HG03135 (cell line): Measurements from ENCODE around the gene RILPL2.
"Not testable (repeated sequence)": the region's sequence is repeated elsewhere in the genome, so short reads cannot be mapped to it uniquely, and the experiment has no call there.

ENCODE experiments used
- ATAC-seq: cut with Tn5 transposase; IDR thresholded peaks from one replicate; pipeline ENCODE4 v1.9.1; 2021; ENCODE audit warnings: mild to moderate bottlenecking, moderate library complexity; ENCODE audit not compliant: unreplicated experiment

The RILPL2 gene

GRCh38 chr12:123450636-123451035 lies 14.2 kb upstream of the RILPL2 start:
- no peak for ATAC-seq

- no peak for ATAC-seq
Observed at GRCh38 chr12:123449856-123450255, 13.4 kb upstream of the RILPL2 start.

GRCh38 chr12:123449249-123449733 lies 12.8 kb upstream of the RILPL2 start:
- ATAC-seq: no peak

- no peak for ATAC-seq
Observed at GRCh38 chr12:123446333-123446713, 9.8 kb upstream of the RILPL2 start.

- no peak for ATAC-seq
Observed at GRCh38 chr12:123445388-123446332, 9.2 kb upstream of the RILPL2 start.

GRCh38 chr12:123444092-123445026 lies 7.9 kb upstream of the RILPL2 start:
- no peak for ATAC-seq

GRCh38 chr12:123442774-123443173 lies 6.3 kb upstream of the RILPL2 start:
- ATAC-seq: no peak

GRCh38 chr12:123441523-123442164 lies 5.2 kb upstream of the RILPL2 start:
- ATAC-seq: peak; percentile 43

GRCh38 chr12:123435636-123436016 lies 858 bp downstream of the RILPL2 start:
- no peak for ATAC-seq

- no peak for ATAC-seq
Observed at GRCh38 chr12:123433615-123434014, 2.9 kb downstream of the RILPL2 start.

GRCh38 chr12:123431951-123432817 lies 4.3 kb downstream of the RILPL2 start:
- ATAC-seq: not testable (repeated sequence)

GRCh38 chr12:123429101-123429500 lies 7.4 kb downstream of the RILPL2 start:
- ATAC-seq: not testable (repeated sequence)

GRCh38 chr12:123428591-123428990 lies 7.9 kb downstream of the RILPL2 start:
- no peak for ATAC-seq

GRCh38 chr12:123427036-123427769 lies 9.3 kb downstream of the RILPL2 start:
- peak; percentile 88 for ATAC-seq

GRCh38 chr12:123421314-123421713 lies 15.2 kb downstream of the RILPL2 start:
- ATAC-seq: no peak

- ATAC-seq: no peak
Observed at GRCh38 chr12:123410041-123410412, 26.5 kb downstream of the RILPL2 start.

- ATAC-seq: not testable (repeated sequence)
Observed at GRCh38 chr12:123409284-123410040, 27.0 kb downstream of the RILPL2 start.

- ATAC-seq: not testable (repeated sequence)
Observed at GRCh38 chr12:123408619-123409018, 27.9 kb downstream of the RILPL2 start.

GRCh38 chr12:123407934-123408333 lies 28.6 kb downstream of the RILPL2 start:
- not testable (repeated sequence) for ATAC-seq
